IMR-90 (cell line): ENCODE results near the gene ROBO2. TPM values are rescaled to one million over a fixed set of nuclear protein-coding genes. Genes with fewer than 3 reads are reported as not detected.

ENCODE experiments used
- ATAC-seq: fragments of 200-7000 bp; cut with Tn5 transposase; 2 replicates; pipeline ENCODE4 v1.9.1; 2020; ENCODE audit warnings: low read depth, mild to moderate bottlenecking, moderate library complexity
- BruUV-seq: library from RNA; stranded (reverse); fragments of 400-500 nt; replicated peaks from 2 replicates; lab custom pipeline; 2021; lab: Mats Ljungman, UMichigan
- CTCF ChIA-PET: fragments of 300-600 bp; formaldehyde crosslinking; extraction: SDS; loops from one replicate; lab custom pipeline; 2021; ENCODE audit warnings: antibody characterized with exemption; lab: Yijun Ruan, JAX
- POLR2A ChIA-PET: fragments of 300-600 bp; sonication (Branson Sonifier 250); formaldehyde crosslinking; loops from one replicate; lab custom pipeline; 2022; ENCODE audit warnings: antibody characterized with exemption; ENCODE audit not compliant: unreplicated experiment; lab: Charles Lee
- DNase-seq: peaks from one replicate; pipeline ENCODE4 v3.0.0; 2013
- H2AFZ ChIP-seq: replicated peaks from 2 replicates; pipeline ENCODE3; 2013; ENCODE audit warnings: low read length, mild to moderate bottlenecking; ENCODE audit not compliant: poor library complexity
- H2AK5ac ChIP-seq: 2 replicates; pipeline ENCODE4 v1.6.1; 2013; ENCODE audit warnings: low read depth, low read length, inconsistent platforms
- H2AK9ac ChIP-seq: replicated peaks from 2 replicates; pipeline ENCODE3; 2013; ENCODE audit warnings: mild to moderate bottlenecking, low read depth, low read length, moderate library complexity; ENCODE audit not compliant: poor library complexity
- H2BK120ac ChIP-seq: 2 replicates; pipeline ENCODE4 v1.6.1; 2013; ENCODE audit warnings: low read depth, low read length, inconsistent platforms
- H2BK15ac ChIP-seq: 3 replicates; pipeline ENCODE4 v1.6.1; 2013; ENCODE audit warnings: low read depth, low read length, inconsistent platforms
- H2BK20ac ChIP-seq: 2 replicates; pipeline ENCODE4 v1.6.1; 2013; ENCODE audit warnings: low read depth, mild to moderate bottlenecking, inconsistent platforms, low read length, moderate library complexity
- H2BK5ac ChIP-seq: 2 replicates; pipeline ENCODE4 v1.6.1; 2013; ENCODE audit warnings: mild to moderate bottlenecking, low read depth, low read length, inconsistent platforms; ENCODE audit not compliant: poor library complexity, severe bottlenecking
- H3K14ac ChIP-seq: replicated peaks from 2 replicates; pipeline ENCODE4 v1.6.1; 2013; ENCODE audit warnings: low read depth, low read length, inconsistent platforms
- H3K18ac ChIP-seq: 2 replicates; pipeline ENCODE4 v1.6.1; 2013; ENCODE audit warnings: low read depth, low read length, control low read depth
- H3K23ac ChIP-seq: 2 replicates; pipeline ENCODE4 v1.6.1; 2013; ENCODE audit warnings: low read depth, low read length, inconsistent platforms
- H3K27ac ChIP-seq: 2 replicates; pipeline ENCODE4 v1.5.1; 2013; ENCODE audit warnings: mild to moderate bottlenecking, control low read depth, low read length; ENCODE audit not compliant: insufficient read depth
- H3K27me3 ChIP-seq: 2 replicates; pipeline ENCODE4 v1.6.1; 2013; ENCODE audit warnings: low read length; ENCODE audit not compliant: control insufficient read depth, insufficient read depth
- H3K36me3 ChIP-seq: 2 replicates; pipeline ENCODE4 v1.6.1; 2013; ENCODE audit warnings: low read length, mixed read lengths; ENCODE audit not compliant: control insufficient read depth, insufficient read depth
- H3K4ac ChIP-seq: 2 replicates; pipeline ENCODE4 v1.6.1; 2013; ENCODE audit warnings: low read depth, low read length, inconsistent platforms
- H3K4me1 ChIP-seq: 2 replicates; pipeline ENCODE4 v1.6.1; 2013; ENCODE audit warnings: low read length, mixed read lengths; ENCODE audit not compliant: control insufficient read depth, insufficient read depth
- H3K4me2 ChIP-seq: 2 replicates; pipeline ENCODE4 v1.6.1; 2013; ENCODE audit warnings: low read depth, mild to moderate bottlenecking, control low read depth, low read length, moderate library complexity
- H3K4me3 ChIP-seq: 2 replicates; pipeline ENCODE4 v1.5.1; 2013; ENCODE audit warnings: low read depth, mild to moderate bottlenecking, control low read depth, low read length, moderate library complexity; ENCODE audit not compliant: insufficient read depth
- H3K56ac ChIP-seq: 2 replicates; pipeline ENCODE4 v1.6.1; 2013; ENCODE audit warnings: low read length, inconsistent platforms; ENCODE audit not compliant: insufficient read depth; ENCODE audit errors: extremely low read depth
- H3K79me1 ChIP-seq, 2 experiments: 2 replicates each; pipeline ENCODE4 v1.6.1; 2013; ENCODE audit warnings: low read length in 2 of 2, inconsistent platforms in 1 of 2, low read depth in 1 of 2
- H3K9ac ChIP-seq: 2 replicates; pipeline ENCODE4 v1.6.1; 2013; ENCODE audit warnings: low read depth, low read length, control low read depth
- H3K9me1 ChIP-seq: 2 replicates; pipeline ENCODE4 v1.6.1; 2013; ENCODE audit warnings: low read length, inconsistent platforms; ENCODE audit not compliant: insufficient read depth
- H3K9me3 ChIP-seq: 2 replicates; pipeline ENCODE4 v1.6.1; 2013; ENCODE audit warnings: low read length; ENCODE audit not compliant: control insufficient read depth, insufficient read depth
- H4K20me1 ChIP-seq: 2 replicates; pipeline ENCODE4 v1.6.1; 2013; ENCODE audit warnings: low read length, inconsistent platforms; ENCODE audit not compliant: insufficient read depth
- H4K5ac ChIP-seq: 2 replicates; pipeline ENCODE4 v1.6.1; 2013; ENCODE audit warnings: mild to moderate bottlenecking, low read depth, low read length, control low read depth
- H4K8ac ChIP-seq, 2 experiments: 2 replicates each; pipeline ENCODE4 v1.6.1; 2013; ENCODE audit warnings: low read depth in 2 of 2, low read length in 2 of 2, control low read depth in 1 of 2, inconsistent platforms in 1 of 2
- H4K91ac ChIP-seq: 2 replicates; pipeline ENCODE4 v1.6.1; 2013; ENCODE audit warnings: low read depth, low read length, inconsistent platforms; ENCODE audit not compliant: insufficient read depth
- BHLHE40 ChIP-seq: fragments of 150-350 bp; IDR thresholded peaks from 2 replicates; pipeline ENCODE4 v1.6.1; 2016; ENCODE audit warnings: mild to moderate bottlenecking, low read depth, low read length
- CEBPB ChIP-seq: IDR thresholded peaks from 2 replicates; pipeline ENCODE4 v1.6.1; 2012; ENCODE audit warnings: low read depth, low read length, improper control_type of control experiment
- CHD1 ChIP-seq: IDR thresholded peaks from 2 replicates; pipeline ENCODE4 v1.6.1; 2012; ENCODE audit warnings: low read depth, low read length, improper control_type of control experiment
- CTCF ChIP-seq: conservative IDR thresholded peaks from 2 replicates; pipeline ENCODE4 v1.5.1; 2012; ENCODE audit warnings: mild to moderate bottlenecking, low read depth, low read length, improper control_type of control experiment
- ELK1 ChIP-seq: fragments of 150-350 bp; IDR thresholded peaks from 2 replicates; pipeline ENCODE4 v1.6.1; 2016; ENCODE audit warnings: low read depth, mild to moderate bottlenecking, low read length, moderate library complexity, borderline replicate concordance
- FOS ChIP-seq: fragments of 150-350 bp; IDR thresholded peaks from 2 replicates; pipeline ENCODE4 v1.6.1; 2016; ENCODE audit warnings: low read depth, low read length
- MAFK ChIP-seq: IDR thresholded peaks from 2 replicates; pipeline ENCODE4 v1.6.1; 2012; ENCODE audit warnings: low read depth, low read length, improper control_type of control experiment
- MAZ ChIP-seq: IDR thresholded peaks from 2 replicates; pipeline ENCODE4 v1.6.1; 2012; ENCODE audit warnings: low read depth, mild to moderate bottlenecking, low read length, improper control_type of control experiment, moderate library complexity, borderline replicate concordance
- MXI1 ChIP-seq: IDR thresholded peaks from 2 replicates; pipeline ENCODE4 v1.6.1; 2012; ENCODE audit warnings: low read depth, mild to moderate bottlenecking, low read length, moderate library complexity, borderline replicate concordance
- NFE2L2 ChIP-seq: fragments of 150-350 bp; IDR thresholded peaks from 2 replicates; pipeline ENCODE4 v1.6.1; 2016; ENCODE audit warnings: low read depth, mild to moderate bottlenecking, low read length
- POLR2A ChIP-seq: IDR thresholded peaks from 2 replicates; pipeline ENCODE4 v1.6.1; 2012; ENCODE audit warnings: mild to moderate bottlenecking, low read depth, low read length
- RAD21 ChIP-seq: IDR thresholded peaks from 2 replicates; pipeline ENCODE4 v1.6.1; 2012; ENCODE audit warnings: low read length, improper control_type of control experiment
- RCOR1 ChIP-seq: IDR thresholded peaks from 2 replicates; pipeline ENCODE4 v1.6.1; 2012; ENCODE audit warnings: mild to moderate bottlenecking, low read length, improper control_type of control experiment; ENCODE audit not compliant: insufficient replicate concordance
- RFX5 ChIP-seq: IDR thresholded peaks from 2 replicates; pipeline ENCODE4 v1.8.0; 2012; ENCODE audit warnings: low read depth, mild to moderate bottlenecking, low read length, moderate library complexity
- SMC3 ChIP-seq: fragments of 150-350 bp; IDR thresholded peaks from 2 replicates; pipeline ENCODE4 v1.6.1; 2016; ENCODE audit warnings: low read depth, mild to moderate bottlenecking, antibody characterized with exemption, low read length, moderate library complexity
- USF2 ChIP-seq: fragments of 150-350 bp; IDR thresholded peaks from 2 replicates; pipeline ENCODE4 v1.6.1; 2017; ENCODE audit warnings: mild to moderate bottlenecking, antibody characterized with exemption, low read length, low read depth
- WGBS, 2 experiments: methylation state at CpG; one replicate each; pipeline versions ENCODE4 v1.1.5 to v1.1.7; 2013; ENCODE audit warnings: missing lambda C conversion rate in 2 of 2; ENCODE audit not compliant: insufficient read length in 1 of 2; ENCODE audit errors: extremely low coverage in 2 of 2; 5-methylcytosine and 5-hydroxymethylcytosine counted together
- dilution Hi-C: fragments of 300-500 bp; cut with HindIII; formaldehyde crosslinking; loops from one replicate; pipeline ENCODE4 v1.14.3; 2018; ENCODE audit warnings: low sequenced_read_pairs; ENCODE audit not compliant: unreplicated experiment
- in situ Hi-C: fragments of 300-500 bp; cut with MboI; formaldehyde crosslinking; loops from 3 replicates; pipeline ENCODE4 v1.14.3; 2019; ENCODE audit warnings: low sequenced_read_pairs, inconsistent platforms, mixed read lengths
- intact Hi-C: fragments of 100-400 bp; cut with micrococcal nuclease; formaldehyde crosslinking; loops from 2 replicates; pipeline ENCODE4 v1.10.0; 2022
- polyA plus RNA-seq, 3 experiments: library from polyadenylated mRNA; depleted of rRNA; stranded (reverse); fragments of >200 nt; gene quantifications; 2 replicates each; pipeline ENCODE4 v1.2.3, GENCODE V29; 2012; ENCODE audit warnings: low replicate concordance in 1 of 3
- total RNA-seq: library from RNA; depleted of rRNA; stranded (reverse); fragments of >200 nt; gene quantifications from 2 replicates; pipeline ENCODE4 v1.2.3, GENCODE V29; 2012

Gene ROBO2
- total and polyA plus RNA-seq, 2 of the 4 experiments (the other 2 are of a cell fraction): 9.3 to 14.5 TPM

DNA sequence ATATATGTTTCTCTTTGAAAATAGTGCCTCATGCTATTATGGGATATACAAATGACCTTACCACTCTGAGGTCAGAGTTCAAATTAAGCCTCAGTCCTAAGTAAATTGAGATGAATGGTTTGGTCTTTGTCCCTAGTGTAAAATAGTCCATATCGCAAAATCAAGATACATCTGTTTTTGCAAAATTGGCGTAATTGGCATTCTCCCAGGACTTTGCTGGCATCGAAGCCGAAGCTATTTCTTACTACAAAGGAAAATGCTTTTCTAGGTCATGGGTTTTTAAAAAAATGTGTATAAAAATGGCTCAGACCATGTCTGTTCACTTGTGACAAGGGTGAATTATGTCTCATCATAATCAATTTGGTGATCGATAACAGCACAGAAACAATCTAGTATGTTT lies 25.9 kb downstream of the ROBO2 start:
- dilution Hi-C loops (no loop called here), intact Hi-C loops (no loop called here), in situ Hi-C loops (no loop called here)
- no TSS peak for BruUV-seq
- DNase-seq (no peak), ATAC-seq (no peak)
- H3K9me1 ChIP-seq: no peaks in the 10 kb centered on the region
- no peak overlapping the region for H4K5ac ChIP-seq
- H3K9me3 ChIP-seq: no peaks in the 10 kb centered on the region
- H3K23ac ChIP-seq: no peak overlapping the region
- no peak overlapping the region for H3K14ac ChIP-seq
- H3K79me1 ChIP-seq: no peaks in the 10 kb centered on the region
- no peaks in the 10 kb centered on the region for H4K20me1 ChIP-seq
- TF ChIP-seq MAFK: no peak
- no peak for TF ChIP-seq POLR2A
- no peak for TF ChIP-seq ELK1
- no peak for TF ChIP-seq CTCF
- no peak for TF ChIP-seq CHD1
- TF ChIP-seq RCOR1: no peak
- TF ChIP-seq CEBPB: no peak
- TF ChIP-seq MXI1: no peak
- no peak for TF ChIP-seq FOS
- no peak for TF ChIP-seq MAZ
- TF ChIP-seq BHLHE40: no peak
- TF ChIP-seq NFE2L2: no peak
- TF ChIP-seq USF2: no peak
- TF ChIP-seq SMC3: no peak
- no peak for TF ChIP-seq RFX5
- no peak for TF ChIP-seq RAD21
- no peak overlapping the region for H3K56ac ChIP-seq
- H2BK120ac ChIP-seq: no peak overlapping the region
- no peak overlapping the region for H2BK5ac ChIP-seq
- no peak overlapping the region for H3K18ac ChIP-seq
- no peak overlapping the region for H2AFZ ChIP-seq
- H3K27ac ChIP-seq: no peak overlapping the region
- H2AK9ac ChIP-seq: no peak overlapping the region
- no peak overlapping the region for H3K9ac ChIP-seq
- no peak overlapping the region for H2BK15ac ChIP-seq
- no peak overlapping the region for H3K4me2 ChIP-seq
- H4K8ac ChIP-seq: no peak overlapping the region
- H3K4me3 ChIP-seq: no peak overlapping the region
- ChIA-PET CTCF (no interaction called here), POLR2A (no interaction called here)
- H2AK5ac ChIP-seq: no peak overlapping the region
- no peak overlapping the region for H4K91ac ChIP-seq
- H3K27me3 ChIP-seq: no peaks in the 10 kb centered on the region
- WGBS, 2 experiments: no CpG with 5 or more reads among the region's 5 CpGs
- no peak overlapping the region for H2BK20ac ChIP-seq
- no peak overlapping the region for H3K4ac ChIP-seq
- H3K36me3 ChIP-seq: no peaks in the 10 kb centered on the region
- no peaks in the 10 kb centered on the region for H3K4me1 ChIP-seq
